ENCODE results near the gene ZFP36. TPM values are rescaled to one million over a fixed set of nuclear protein-coding genes. Genes with fewer than 3 reads are reported as not detected.

Gene ZFP36
- total and polyA plus RNA-seq, 2 donors (not counting 1 experiment from before 2014, with no cell fraction given), result 260 to 1,633 TPM

GRCh38 chr19:39400061-39400460 is 6.6 kb upstream of the ZFP36 start:
- H3K79me2 ChIP-seq (ENCODE audit: control insufficient read depth, insufficient read depth, low read length), result peaks cover 63% of the 10 kb centered on the region
- DNase-seq, result peak; percentile 47
- peaks cover 63 to 78% of the 10 kb centered on the region in 2 donors for H3K4me1 ChIP-seq (ENCODE audit: control insufficient read depth in 2 of 2, insufficient read depth in 2 of 2, low read length in 2 of 2)
- H3K4me3 Mint-ChIP-seq, result peak overlapping the region; percentile 81
- H3K4me2 ChIP-seq (replicated peaks; ENCODE audit: low read depth, low read length, poor library complexity, severe bottlenecking), result peak overlapping the region; percentile 32
- intact Hi-C loops (cut with micrococcal nuclease), result loop anchor here (10.0 kb wide), 1 partner anchor 535 kb away; no protein-coding TSS in a partner anchor
- H3K4me3 ChIP-seq (ENCODE audit: control extremely low read depth in 1 of 5, extremely low read depth in 1 of 5, insufficient read depth in 1 of 5, low read depth in 2 of 5, low read length in 4 of 5), result no peak overlapping the region
- H3K4me1 Mint-ChIP-seq, result peaks cover 70% of the 10 kb centered on the region
- peak overlapping the region; percentile 96 for H3K27ac Mint-ChIP-seq
- peaks cover 0 to 18% of the 10 kb centered on the region in 2 experiments for H3K36me3 ChIP-seq (replicated peaks in 1 of 2; ENCODE audit: control extremely low read depth in 1 of 2, control insufficient read depth in 1 of 2, extremely low read depth in 1 of 2, insufficient read depth in 2 of 2, low read length in 1 of 2)
- no peak for TF ChIP-seq CTCF (IDR thresholded peaks at IDR 0.05)
- TF ChIP-seq EZH2 (IDR thresholded peaks at IDR 0.05; ENCODE audit: borderline replicate concordance, insufficient read depth, low read depth, low read length, poor library complexity, severe bottlenecking), result no peak
- no peak overlapping the region for H3K9ac ChIP-seq (ENCODE audit: low read length)
- peak overlapping the region; percentile 42 to 100 for H3K27ac ChIP-seq (ENCODE audit: low read length in 2 of 2)
- H3K27me3 ChIP-seq (replicated peaks in 1 of 4; ENCODE audit: control extremely low read depth in 1 of 4, control insufficient read depth in 3 of 4, insufficient read depth in 4 of 4, low read length in 3 of 4), result no peaks in the 10 kb centered on the region
- H3K27me3 Mint-ChIP-seq, result no peaks in the 10 kb centered on the region
- peaks cover 4% of the 10 kb centered on the region for H4K20me1 ChIP-seq (ENCODE audit: control insufficient read depth, insufficient read depth, low read length, poor library complexity, severe bottlenecking)
- peaks cover 0 to 17% (median 0%) of the 10 kb centered on the region in 3 donors for H3K9me3 ChIP-seq (ENCODE audit: control extremely low read depth in 1 of 3, control insufficient read depth in 2 of 3, insufficient read depth in 1 of 3, low read length in 2 of 3)
- ChIA-PET CTCF (interaction anchor here (0.9 to 8.9 kb wide), 4 partner anchors 8 to 36 kb away, joined by 3 to 260 read pairs (median 26); partner anchors contain the start of genes MED29, PLEKHG2 and RPS16), POLR2A (interaction anchor here (1.1 to 8.8 kb wide), 4 partner anchors 9 to 36 kb away, joined by 4 to 74 read pairs (median 43); partner anchors contain the start of genes MED29, PAF1, PLEKHG2 and RPS16)
- ATAC-seq (ENCODE audit: low read depth), result no peak
- no peaks in the 10 kb centered on the region for H3K9me3 Mint-ChIP-seq (ENCODE audit: insufficient read depth)
- no peak overlapping the region for H2AFZ ChIP-seq (ENCODE audit: insufficient read depth, low read depth, low read length, poor library complexity, severe bottlenecking)
- WGBS (ENCODE audit: insufficient coverage), result 0% methylated on average over 1 of the region's 4 CpGs

GRCh38 chr19:39401070-39401548 is 5.5 kb upstream of the ZFP36 start:
- intact Hi-C loops (cut with micrococcal nuclease), result loop anchor here (1.0 to 10.0 kb wide), 2 partner anchors 9 to 536 kb away; no protein-coding TSS in a partner anchor
- Histone ChIP-seq H3K9me3 (ENCODE audit: control extremely low read depth in 1 of 3, control insufficient read depth in 2 of 3, insufficient read depth in 1 of 3, low read length in 2 of 3) (peaks cover 0 to 17% (median 0%) of the 10 kb centered on the region in 3 donors), H4K20me1 (ENCODE audit: control insufficient read depth, insufficient read depth, low read length, poor library complexity, severe bottlenecking) (no peaks in the 10 kb centered on the region), H3K4me3 (ENCODE audit: control extremely low read depth in 1 of 5, extremely low read depth in 1 of 5, insufficient read depth in 1 of 5, low read depth in 2 of 5, low read length in 4 of 5) (peak overlapping the region in 2 of 5 experiments; percentile 9 to 78), H3K79me2 (ENCODE audit: control insufficient read depth, insufficient read depth, low read length) (peaks cover 62% of the 10 kb centered on the region), H3K4me1 (ENCODE audit: control insufficient read depth in 2 of 2, insufficient read depth in 2 of 2, low read length in 2 of 2) (peaks cover 72 to 89% of the 10 kb centered on the region in 2 donors), H3K4me2 (replicated peaks; ENCODE audit: low read depth, low read length, poor library complexity, severe bottlenecking) (peak overlapping the region; percentile 100), H3K9ac (ENCODE audit: low read length) (peak overlapping the region; percentile 98), H3K27ac (ENCODE audit: low read length in 2 of 2) (peak overlapping the region; percentile 100), H3K36me3 (replicated peaks in 1 of 2; ENCODE audit: control extremely low read depth in 1 of 2, control insufficient read depth in 1 of 2, extremely low read depth in 1 of 2, insufficient read depth in 2 of 2, low read length in 1 of 2) (peaks cover 0 to 10% of the 10 kb centered on the region in 2 experiments), H3K27me3 (replicated peaks in 1 of 4; ENCODE audit: control extremely low read depth in 1 of 4, control insufficient read depth in 3 of 4, insufficient read depth in 4 of 4, low read length in 3 of 4) (no peaks in the 10 kb centered on the region), H2AFZ (ENCODE audit: insufficient read depth, low read depth, low read length, poor library complexity, severe bottlenecking) (no peak overlapping the region)
- no peaks in the 10 kb centered on the region for H3K9me3 Mint-ChIP-seq (ENCODE audit: insufficient read depth)
- no peaks in the 10 kb centered on the region for H3K27me3 Mint-ChIP-seq
- ChIA-PET POLR2A (interaction anchor here (0.8 to 8.8 kb wide), 9 partner anchors 8 to 61 kb away, joined by 3 to 74 read pairs (median 4); partner anchors contain the start of genes MED29, PAF1, PLEKHG2 and RPS16), CTCF (interaction anchor here (0.9 to 8.9 kb wide), 8 partner anchors 7 to 189 kb away, joined by 3 to 260 read pairs (median 8); partner anchors contain the start of genes EID2B, MED29, PAF1 and PLEKHG2)
- H3K27ac Mint-ChIP-seq, result peak overlapping the region; percentile 96
- 8% methylated on average over 4 of the region's 4 CpGs for WGBS (ENCODE audit: insufficient coverage)
- H3K4me1 Mint-ChIP-seq, result peaks cover 77% of the 10 kb centered on the region
- H3K4me3 Mint-ChIP-seq, result peak overlapping the region; percentile 94
- no peak for DNase-seq
- ATAC-seq (ENCODE audit: low read depth), result peak; percentile 4
- TF ChIP-seq EZH2 (IDR thresholded peaks at IDR 0.05; ENCODE audit: borderline replicate concordance, insufficient read depth, low read depth, low read length, poor library complexity, severe bottlenecking) (no peak), CTCF (IDR thresholded peaks at IDR 0.05) (no peak)

Measured in B cell (primary cell).